ENCODE data around the gene CIAO2A.
"Not testable (repeated sequence)": the region's sequence is repeated elsewhere in the genome, so short reads cannot be mapped to it uniquely, and the experiment has no call there.

The CIAO2A gene

DNA sequence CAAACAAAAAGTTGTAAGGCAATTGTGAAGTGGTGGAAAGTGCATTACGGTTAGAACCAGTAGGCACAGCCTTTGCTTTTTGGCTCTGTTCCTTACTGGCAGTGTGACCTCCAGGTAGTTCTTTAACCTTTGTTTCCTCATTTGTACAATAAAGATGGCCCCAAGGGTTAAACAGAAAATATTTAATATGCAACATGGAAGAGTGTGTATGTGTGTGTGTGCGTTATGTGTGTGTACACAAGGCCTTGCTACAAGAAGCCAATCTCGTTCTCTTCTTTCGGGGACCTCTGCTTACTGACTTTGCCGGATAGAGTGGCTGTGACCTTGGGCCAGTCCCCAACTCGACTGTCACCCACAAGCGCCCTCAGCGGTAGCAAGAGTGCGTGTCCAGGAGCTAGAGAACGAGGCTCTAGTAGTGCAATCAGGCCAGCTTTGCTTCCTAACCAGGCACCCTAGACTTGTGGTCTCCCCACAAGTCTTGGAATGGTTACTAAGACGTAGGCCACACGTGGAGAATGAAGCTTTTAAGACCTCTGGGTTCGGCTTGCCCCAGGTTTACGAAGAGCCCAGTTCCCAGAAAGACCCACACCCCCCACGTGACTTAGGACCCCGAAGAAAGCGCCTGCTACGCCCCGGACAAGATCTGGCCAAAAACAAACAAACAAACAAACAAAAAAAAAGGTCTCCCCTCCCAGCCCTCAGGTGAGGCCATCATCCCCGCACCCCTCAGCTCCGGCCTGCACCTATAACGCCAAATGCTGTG lies 593 bp downstream of the CIAO2A start:
- H3K27me3 ChIP-seq (ENCODE audit: control insufficient read depth, insufficient read depth, low read length), result no peaks in the 10 kb centered on the region
- no peaks in the 10 kb centered on the region for H3K9me3 ChIP-seq (ENCODE audit: control insufficient read depth, insufficient read depth, low read length)
- peak overlapping the region; percentile 93 for H3K4me3 ChIP-seq (ENCODE audit: low read depth, low read length)
- peaks cover 15% of the 10 kb centered on the region for H3K4me1 ChIP-seq (ENCODE audit: control insufficient read depth, insufficient read depth, low read length)
- peaks cover 18% of the 10 kb centered on the region for H3K36me3 ChIP-seq (ENCODE audit: control insufficient read depth, insufficient read depth, low read length)
- H3K9ac ChIP-seq (ENCODE audit: low read depth, low read length), result peak overlapping the region; percentile 74
- peak overlapping the region; percentile 81 for H3K27ac ChIP-seq (ENCODE audit: low read depth, low read length)

DNA sequence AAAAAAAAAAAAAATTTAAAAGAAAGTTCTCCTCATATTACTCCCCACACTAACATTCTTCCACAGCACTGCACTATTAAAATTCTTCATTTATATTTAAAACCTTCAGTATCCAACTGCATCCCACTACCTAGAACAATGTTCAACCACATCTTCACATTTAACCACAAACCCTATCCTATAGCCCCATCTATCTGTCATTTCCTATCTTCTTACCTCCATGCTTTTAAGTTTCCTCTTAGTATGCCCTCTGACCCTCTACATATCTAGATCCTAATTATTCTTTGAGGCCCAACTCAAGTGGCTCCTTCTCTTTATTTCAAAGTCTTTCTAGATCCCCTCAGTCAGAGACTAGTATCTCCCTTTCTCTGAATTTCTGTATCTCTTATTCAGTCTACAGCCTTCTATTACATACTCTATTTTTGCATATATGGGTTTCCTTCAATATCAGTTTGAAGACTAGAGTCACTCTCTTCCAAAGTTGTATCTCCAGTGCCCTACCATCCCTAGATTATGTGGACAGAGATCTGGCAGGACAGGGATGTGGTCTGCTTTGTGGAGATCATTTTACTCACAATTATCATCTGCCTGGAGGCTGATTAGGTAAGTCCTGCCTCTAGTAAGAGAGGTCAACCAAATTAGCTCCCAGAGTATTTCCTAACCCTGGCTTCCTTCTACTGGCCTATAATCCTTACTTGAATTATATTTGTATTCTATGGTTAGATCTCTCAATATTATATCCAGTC lies 1.4 kb downstream of the CIAO2A start:
- no peaks in the 10 kb centered on the region for H3K9me3 ChIP-seq (ENCODE audit: control insufficient read depth, insufficient read depth, low read length)
- no peaks in the 10 kb centered on the region for H3K27me3 ChIP-seq (ENCODE audit: control insufficient read depth, insufficient read depth, low read length)
- H3K9ac ChIP-seq (ENCODE audit: low read depth, low read length), result no peak overlapping the region
- peaks cover 25% of the 10 kb centered on the region for H3K36me3 ChIP-seq (ENCODE audit: control insufficient read depth, insufficient read depth, low read length)
- peaks cover 11% of the 10 kb centered on the region for H3K4me1 ChIP-seq (ENCODE audit: control insufficient read depth, insufficient read depth, low read length)
- H3K4me3 ChIP-seq (ENCODE audit: low read depth, low read length), result peak overlapping the region; percentile 93
- H3K27ac ChIP-seq (ENCODE audit: low read depth, low read length), result no peak overlapping the region

DNA sequence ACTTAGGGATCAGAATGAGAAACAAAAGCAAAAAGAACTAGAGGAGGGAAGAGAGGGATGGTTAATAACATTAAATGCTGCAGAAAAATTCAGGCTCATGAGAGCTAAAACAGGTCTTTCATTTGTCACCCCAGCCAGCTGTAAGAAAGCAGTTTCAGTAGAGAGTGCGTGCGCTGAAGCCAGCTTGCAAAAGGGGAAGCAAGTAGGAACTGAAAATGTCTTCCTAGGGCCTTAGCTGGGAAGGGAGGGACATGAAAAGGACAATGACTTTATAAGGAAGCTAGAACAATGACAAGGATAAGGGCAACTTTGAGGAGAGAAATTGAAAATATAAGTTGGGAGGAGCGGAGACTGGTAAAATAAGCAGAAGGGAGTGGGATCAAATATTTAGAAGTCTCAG lies 3.1 kb downstream of the CIAO2A start:
- Histone ChIP-seq H3K4me1 (ENCODE audit: control insufficient read depth, insufficient read depth, low read length) (peaks cover 3% of the 10 kb centered on the region), H3K27ac (ENCODE audit: low read depth, low read length) (no peak overlapping the region), H3K9ac (ENCODE audit: low read depth, low read length) (no peak overlapping the region), H3K4me3 (ENCODE audit: low read depth, low read length) (no peak overlapping the region), H3K36me3 (ENCODE audit: control insufficient read depth, insufficient read depth, low read length) (peaks cover 25% of the 10 kb centered on the region), H3K9me3 (ENCODE audit: control insufficient read depth, insufficient read depth, low read length) (no peaks in the 10 kb centered on the region), H3K27me3 (ENCODE audit: control insufficient read depth, insufficient read depth, low read length) (no peaks in the 10 kb centered on the region)

DNA sequence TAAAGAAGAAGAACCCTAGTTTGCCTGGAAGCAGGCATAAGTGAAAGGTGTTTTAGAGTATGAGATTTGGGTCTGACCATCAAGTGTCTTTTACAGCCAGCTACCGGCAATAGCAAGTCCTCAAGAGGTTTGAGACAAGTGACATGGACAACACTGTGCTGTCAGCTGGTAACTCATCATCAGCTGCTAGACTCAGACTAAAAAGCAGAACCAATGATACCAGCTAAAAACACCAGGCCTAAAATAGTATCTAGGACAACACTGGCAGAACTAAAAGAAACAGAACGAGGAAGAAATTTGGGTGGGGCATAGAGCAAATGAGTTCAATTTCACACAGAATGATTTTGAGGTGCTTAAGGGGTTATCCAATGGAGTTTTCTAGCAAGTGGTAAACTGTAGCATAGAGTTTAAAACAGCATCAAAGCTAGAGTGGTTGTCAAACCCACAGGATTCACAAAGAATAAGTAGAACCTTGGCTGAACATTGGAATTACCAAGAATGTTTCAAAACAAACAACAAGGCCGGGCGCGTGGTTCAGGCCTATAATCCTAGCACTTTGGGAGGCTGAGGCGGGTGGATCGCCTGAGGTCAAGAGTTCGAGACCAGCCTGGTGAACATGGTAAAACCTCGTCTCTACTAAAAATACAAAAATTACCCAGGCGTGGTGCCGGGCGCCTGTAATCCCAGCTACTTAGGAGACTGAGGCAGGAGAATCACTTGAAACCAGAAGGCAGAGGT lies 3.9 kb downstream of the CIAO2A start:
- H3K36me3 ChIP-seq (ENCODE audit: control insufficient read depth, insufficient read depth, low read length), result peaks cover 28% of the 10 kb centered on the region
- no peak overlapping the region for H3K4me3 ChIP-seq (ENCODE audit: low read depth, low read length)
- H3K27ac ChIP-seq (ENCODE audit: low read depth, low read length), result no peak overlapping the region

DNA sequence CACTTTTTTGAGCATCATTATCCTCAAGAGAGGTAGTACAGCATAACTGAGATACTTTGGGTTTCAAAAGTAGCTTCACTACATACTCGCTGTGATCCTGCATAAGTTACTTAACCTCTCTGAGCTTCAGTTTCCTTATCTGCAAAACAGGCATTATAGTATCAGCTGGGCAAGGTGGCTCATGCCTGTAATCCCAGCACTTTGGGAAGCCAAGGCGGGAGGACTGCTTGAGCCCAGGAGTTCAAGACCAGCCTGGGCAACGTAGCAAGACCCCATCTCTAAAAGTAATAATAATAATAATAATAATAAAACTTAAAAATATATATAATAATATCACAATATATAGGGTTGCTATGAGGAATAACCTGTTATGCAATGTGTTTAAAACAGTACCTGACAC lies 10.9 kb downstream of the CIAO2A start:
- Histone ChIP-seq H3K27ac (ENCODE audit: low read depth, low read length) (no peak overlapping the region), H3K4me3 (ENCODE audit: low read depth, low read length) (no peak overlapping the region), H3K27me3 (ENCODE audit: control insufficient read depth, insufficient read depth, low read length) (no peaks in the 10 kb centered on the region), H3K9me3 (ENCODE audit: control insufficient read depth, insufficient read depth, low read length) (no peaks in the 10 kb centered on the region), H3K4me1 (ENCODE audit: control insufficient read depth, insufficient read depth, low read length) (no peaks in the 10 kb centered on the region), H3K9ac (ENCODE audit: low read depth, low read length) (no peak overlapping the region), H3K36me3 (ENCODE audit: control insufficient read depth, insufficient read depth, low read length) (peaks cover 23% of the 10 kb centered on the region)

More for the DNA sequence above, 3.9 kb downstream of the CIAO2A start:
- H3K9ac ChIP-seq (ENCODE audit: low read depth, low read length), result no peak overlapping the region
- H3K4me1 ChIP-seq (ENCODE audit: control insufficient read depth, insufficient read depth, low read length), result peaks cover 3% of the 10 kb centered on the region; the same call in 1 of the 2 replicates
- no peaks in the 10 kb centered on the region for H3K27me3 ChIP-seq (ENCODE audit: control insufficient read depth, insufficient read depth, low read length)
- H3K9me3 ChIP-seq (ENCODE audit: control insufficient read depth, insufficient read depth, low read length), result no peaks in the 10 kb centered on the region

DNA sequence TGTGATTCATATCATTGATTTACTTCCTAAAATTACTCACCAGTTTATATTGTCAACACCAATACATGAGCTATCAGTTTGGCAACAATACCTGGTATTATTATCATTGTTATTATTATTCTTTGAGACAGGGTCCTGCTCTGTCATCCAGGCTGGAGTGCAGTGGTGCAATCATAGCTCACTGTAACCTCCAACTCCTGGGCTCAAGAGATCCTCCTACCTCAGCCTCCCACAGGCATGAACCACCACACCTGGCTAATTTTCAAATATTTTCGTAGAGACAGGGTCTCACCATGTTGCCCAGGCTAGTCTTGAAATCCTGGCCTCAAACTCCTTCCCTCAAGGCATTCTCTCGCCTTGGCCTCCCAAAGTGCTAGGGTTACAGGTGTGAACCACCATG lies 20.1 kb downstream of the CIAO2A start:
- not testable (repeated sequence) for H3K4me1 ChIP-seq (ENCODE audit: control insufficient read depth, insufficient read depth, low read length)
- peaks cover 45% of the 10 kb centered on the region for H3K36me3 ChIP-seq (ENCODE audit: control insufficient read depth, insufficient read depth, low read length)

DNA sequence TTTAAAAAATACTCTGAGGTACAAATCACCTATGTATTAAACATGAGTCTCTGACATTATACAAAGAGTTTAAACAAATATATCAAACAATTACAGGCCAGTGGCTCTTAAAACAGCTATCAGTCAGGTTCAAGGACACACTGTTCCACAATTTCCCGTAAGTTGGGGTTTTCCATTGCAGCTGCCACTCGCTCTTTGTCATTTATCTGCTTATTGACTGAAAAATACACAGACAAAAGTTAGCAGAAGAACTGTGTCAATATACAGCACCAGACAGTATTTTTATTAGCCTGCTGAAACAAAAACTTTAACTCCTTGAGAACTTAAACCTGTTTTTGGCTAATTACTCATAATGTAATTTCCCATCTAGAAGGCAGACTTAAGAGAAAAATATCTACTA lies 20.8 kb downstream of the CIAO2A start:
- H3K27ac ChIP-seq (ENCODE audit: low read depth, low read length), result no peak overlapping the region
- H3K9ac ChIP-seq (ENCODE audit: low read depth, low read length), result no peak overlapping the region
- no peaks in the 10 kb centered on the region for H3K9me3 ChIP-seq (ENCODE audit: control insufficient read depth, insufficient read depth, low read length)
- no peaks in the 10 kb centered on the region for H3K27me3 ChIP-seq (ENCODE audit: control insufficient read depth, insufficient read depth, low read length)
- H3K4me3 ChIP-seq (ENCODE audit: low read depth, low read length), result no peak overlapping the region
- H3K36me3 ChIP-seq (ENCODE audit: control insufficient read depth, insufficient read depth, low read length), result peaks cover 44% of the 10 kb centered on the region
- no peaks in the 10 kb centered on the region for H3K4me1 ChIP-seq (ENCODE audit: control insufficient read depth, insufficient read depth, low read length)

More for the DNA sequence above, 20.1 kb downstream of the CIAO2A start:
- not testable (repeated sequence) for H3K9me3 ChIP-seq (ENCODE audit: control insufficient read depth, insufficient read depth, low read length); H3K27ac ChIP-seq (ENCODE audit: low read depth, low read length); H3K4me3 ChIP-seq (ENCODE audit: low read depth, low read length); H3K9ac ChIP-seq (ENCODE audit: low read depth, low read length); H3K27me3 ChIP-seq (ENCODE audit: control insufficient read depth, insufficient read depth, low read length)

DNA sequence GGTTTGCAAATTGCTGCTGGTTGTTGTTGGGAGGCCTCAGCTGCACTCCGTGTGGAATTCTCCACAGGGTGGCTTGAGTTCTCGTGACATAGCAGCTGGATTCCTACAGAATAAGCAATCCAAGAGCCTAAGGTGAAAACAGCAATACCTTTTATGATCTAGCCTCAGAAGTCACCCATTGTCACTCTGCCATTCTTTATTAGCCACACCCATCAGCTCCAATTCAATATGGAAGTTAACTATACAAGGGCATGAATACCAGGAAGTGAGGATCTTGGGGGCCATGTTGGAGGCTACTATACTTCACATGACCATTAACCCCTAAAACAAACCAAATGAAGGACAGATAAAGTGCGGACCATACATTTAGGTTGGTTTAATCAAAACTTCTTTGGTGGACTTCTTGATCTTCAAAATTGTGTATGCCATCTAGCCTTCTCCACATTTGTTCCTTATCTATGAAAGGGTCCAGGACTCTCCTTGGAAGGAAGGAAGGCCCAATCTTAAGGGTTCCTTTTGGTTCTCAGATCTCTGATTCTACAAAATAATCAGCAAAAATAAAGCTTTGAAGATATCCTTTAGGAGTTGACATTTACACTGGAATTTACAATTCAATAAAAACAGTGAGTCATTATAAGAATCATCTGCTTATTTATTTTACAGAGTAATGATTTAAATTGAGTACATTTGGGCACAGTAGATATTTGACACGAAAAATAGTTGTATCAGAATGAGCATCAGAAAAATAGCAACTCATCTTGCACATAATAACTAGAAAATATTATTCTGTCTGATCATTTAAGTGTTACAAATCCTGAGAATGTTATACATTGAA lies 21.5 kb downstream of the CIAO2A start:
- H3K27me3 ChIP-seq (ENCODE audit: control insufficient read depth, insufficient read depth, low read length), result no peaks in the 10 kb centered on the region
- H3K9me3 ChIP-seq (ENCODE audit: control insufficient read depth, insufficient read depth, low read length), result no peaks in the 10 kb centered on the region
- H3K27ac ChIP-seq (ENCODE audit: low read depth, low read length), result no peak overlapping the region
- H3K4me3 ChIP-seq (ENCODE audit: low read depth, low read length), result no peak overlapping the region
- peaks cover 41% of the 10 kb centered on the region for H3K36me3 ChIP-seq (ENCODE audit: control insufficient read depth, insufficient read depth, low read length)
- H3K9ac ChIP-seq (ENCODE audit: low read depth, low read length), result no peak overlapping the region
- no peaks in the 10 kb centered on the region for H3K4me1 ChIP-seq (ENCODE audit: control insufficient read depth, insufficient read depth, low read length)

DNA sequence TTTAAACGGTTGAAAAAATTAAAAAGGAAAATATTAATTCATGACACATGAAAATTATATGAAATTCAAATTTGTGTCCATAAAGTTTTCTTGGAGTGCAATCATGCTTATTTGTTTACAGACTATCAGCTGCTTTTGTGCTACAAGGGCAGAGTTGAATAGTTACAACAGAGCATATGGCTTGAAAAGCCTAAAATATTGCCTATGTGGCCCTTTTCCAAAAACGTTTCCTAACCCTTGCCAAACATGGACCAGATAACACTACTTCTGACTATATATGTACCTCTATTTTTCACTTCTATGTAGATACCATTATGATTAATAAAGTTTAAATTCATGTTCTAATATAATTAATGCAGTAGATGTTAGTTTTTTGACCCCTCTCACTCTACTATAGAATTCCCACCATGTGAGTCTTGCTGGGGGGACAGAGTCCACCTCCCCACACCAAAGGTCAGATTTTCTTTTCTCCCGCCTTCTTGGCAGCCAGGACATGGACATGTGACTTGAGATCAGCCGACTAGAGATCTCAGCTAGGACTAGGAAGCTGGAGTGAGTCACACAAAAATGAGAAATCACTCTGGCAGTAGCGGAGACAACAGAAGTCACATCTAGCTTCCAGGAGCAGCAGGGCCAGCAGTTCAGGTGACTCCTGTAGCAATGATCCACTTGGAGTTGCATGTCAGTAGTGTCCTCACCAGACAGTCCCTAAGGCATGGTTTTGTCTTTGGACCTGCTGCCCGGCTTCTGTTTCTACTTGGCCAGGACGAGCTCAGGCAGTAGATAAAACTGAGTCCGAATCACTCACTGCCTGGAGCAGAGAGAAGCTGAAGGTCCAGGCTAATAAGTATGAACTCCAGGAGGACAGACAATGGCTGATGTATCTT lies 22.4 kb downstream of the CIAO2A start:
- Histone ChIP-seq H3K9me3 (ENCODE audit: control insufficient read depth, insufficient read depth, low read length) (no peaks in the 10 kb centered on the region), H3K27ac (ENCODE audit: low read depth, low read length) (no peak overlapping the region), H3K9ac (ENCODE audit: low read depth, low read length) (no peak overlapping the region), H3K27me3 (ENCODE audit: control insufficient read depth, insufficient read depth, low read length) (no peaks in the 10 kb centered on the region), H3K4me3 (ENCODE audit: low read depth, low read length) (no peak overlapping the region), H3K4me1 (ENCODE audit: control insufficient read depth, insufficient read depth, low read length) (no peaks in the 10 kb centered on the region), H3K36me3 (ENCODE audit: control insufficient read depth, insufficient read depth, low read length) (peaks cover 41% of the 10 kb centered on the region)

DNA sequence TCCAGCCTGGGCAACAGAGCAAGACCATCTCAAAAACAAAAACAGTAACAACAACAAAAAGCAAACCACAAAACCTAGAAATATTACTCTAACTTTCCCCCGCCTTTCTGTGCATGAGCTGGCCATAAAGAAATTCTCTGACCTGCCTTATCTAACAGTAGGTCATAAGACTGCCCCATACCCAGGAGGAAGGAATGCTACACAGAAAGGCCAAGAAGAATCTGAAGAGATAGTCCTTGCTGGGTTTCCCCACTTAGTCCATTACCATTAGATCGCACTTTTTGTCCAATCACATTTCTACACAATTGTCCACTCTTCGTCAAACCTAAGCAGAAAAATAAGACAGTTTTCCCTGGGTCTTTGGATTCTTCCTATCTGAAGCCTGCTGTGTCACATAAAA lies 23.5 kb downstream of the CIAO2A start:
- Histone ChIP-seq H3K9me3 (ENCODE audit: control insufficient read depth, insufficient read depth, low read length) (no peaks in the 10 kb centered on the region), H3K4me3 (ENCODE audit: low read depth, low read length) (no peak overlapping the region), H3K27ac (ENCODE audit: low read depth, low read length) (no peak overlapping the region), H3K9ac (ENCODE audit: low read depth, low read length) (no peak overlapping the region), H3K36me3 (ENCODE audit: control insufficient read depth, insufficient read depth, low read length) (peaks cover 37% of the 10 kb centered on the region), H3K27me3 (ENCODE audit: control insufficient read depth, insufficient read depth, low read length) (no peaks in the 10 kb centered on the region), H3K4me1 (ENCODE audit: control insufficient read depth, insufficient read depth, low read length) (no peaks in the 10 kb centered on the region)
